Gastroesophageal sphincter (tissue), 4 donors: ENCODE results near the gene SEPTIN1. TPM values are rescaled to one million over a fixed set of nuclear protein-coding genes. Genes with fewer than 3 reads are reported as not detected.

ENCODE experiments used
- ATAC-seq: fragments of 150-250 bp; one replicate; pipeline ENCODE4 v1.9.1; 2016; ENCODE audit warnings: mild to moderate bottlenecking, moderate library complexity
- H3K27ac ChIP-seq, 4 donors: fragments of 200-600 bp; sonication (generic) in 3 of 4; 1 replicate in 3 of 4; 2 replicates in 1 of 4; pipeline ENCODE4 v1.5.1; 2016 to 2019
- H3K27me3 ChIP-seq: fragments of 200-600 bp; sonication (generic); one replicate; pipeline ENCODE4 v1.5.1; 2019
- H3K36me3 ChIP-seq, 2 donors: fragments of 200-600 bp; sonication (generic); one replicate each; pipeline ENCODE4 v1.5.1; 2019; ENCODE audit warnings: control low read depth in 1 of 2
- H3K4me1 ChIP-seq, 3 donors: fragments of 200-600 bp; sonication (generic); 1 replicate in 2 of 3; 2 replicates in 1 of 3; pipeline ENCODE4 v1.5.1; 2016 to 2019; ENCODE audit warnings: control low read depth in 2 of 3
- H3K4me3 ChIP-seq, 2 donors: fragments of 200-600 bp; sonication (generic); one replicate each; pipeline ENCODE4 v1.5.1; 2019; ENCODE audit warnings: mild to moderate bottlenecking in 1 of 2, moderate library complexity in 1 of 2
- H3K9me3 ChIP-seq, 3 donors: fragments of 200-600 bp; sonication (generic); one replicate each; pipeline ENCODE4 v1.5.1; 2017 to 2019; ENCODE audit warnings: control low read depth in 2 of 3
- CTCF ChIP-seq, 4 experiments: fragments of 200-600 bp in 2 of 4; fragments of 450-650 bp in 2 of 4; sonication (generic) in 1 of 4; IDR thresholded peaks; one replicate each; pipeline ENCODE4 v1.5.1; 2017 to 2019; ENCODE audit warnings: antibody characterized with exemption in 4 of 4, mild to moderate bottlenecking in 2 of 4, moderate library complexity in 2 of 4
- EP300 ChIP-seq: sonication (generic); formaldehyde crosslinking; IDR thresholded peaks from one replicate; pipeline ENCODE4 v1.6.1; 2017; ENCODE audit warnings: antibody characterized with exemption, mild to moderate bottlenecking
- POLR2A ChIP-seq, 2 donors: fragments of 450-650 bp; IDR thresholded peaks; one replicate each; pipeline ENCODE4 v1.6.1; 2017; ENCODE audit warnings: antibody characterized with exemption in 2 of 2, mild to moderate bottlenecking in 2 of 2, moderate library complexity in 1 of 2
- POLR2AphosphoS5 ChIP-seq: sonication (generic); formaldehyde crosslinking; IDR thresholded peaks from one replicate; pipeline ENCODE4 v1.6.1; 2017; ENCODE audit warnings: antibody characterized with exemption
- WGBS, 2 donors: methylation state at CpG; one replicate each; pipeline ENCODE4 v1.1.5; 2018; ENCODE audit warnings: low coverage in 1 of 2; 5-methylcytosine and 5-hydroxymethylcytosine counted together
- total RNA-seq, 4 donors: library from RNA; depleted of rRNA; stranded (reverse); fragments of >200 nt; gene quantifications; one replicate each; pipeline ENCODE4 v1.1.0, GENCODE V29; 2016

The SEPTIN1 gene
- total RNA-seq, 4 donors from 2014 or later: 0.59 to 2.2 (median 1.2) TPM

- Histone ChIP-seq H3K4me3 (peak overlapping the region; percentile 42 to 53), H3K36me3 (peaks cover 0 to 1% of the 10 kb centered on the region in 2 donors), H3K27ac (peak overlapping the region; percentile 70 to 96 (median 88)), H3K4me1 (peaks cover 0 to 40% (median 21%) of the 10 kb centered on the region in 3 donors), H3K9me3 (no peaks in the 10 kb centered on the region), H3K27me3 (no peaks in the 10 kb centered on the region)
- ATAC-seq: no peak
- WGBS, 2 donors: 16 to 39% methylated on average over 3 to 6 of the region's 11 CpGs
- no peak for TF ChIP-seq EP300
- peak in 1 of 2 donors; percentile 21 for TF ChIP-seq POLR2A (IDR thresholded peaks at IDR 0.05)
- peak in 1 of 4 experiments; percentile 16 for TF ChIP-seq CTCF (IDR thresholded peaks at IDR 0.05)
- no peak for TF ChIP-seq POLR2AphosphoS5
Observed at GRCh38 chr16:30371248-30371816, 11.0 kb downstream of the SEPTIN1 start.

GRCh38 chr16:30370456-30371247 lies 11.7 kb downstream of the SEPTIN1 start, which contains the start of gene TBC1D10B:
TBC1D10B (minus strand) TSS chr16:30370494; CDS start chr16:30370183, 311 bp downstream.
- WGBS, 2 donors: 0 to 1% methylated on average over 11 to 16 of the region's 40 CpGs
- TF ChIP-seq POLR2AphosphoS5 (peak; percentile 53), CTCF (IDR thresholded peaks at IDR 0.05) (peak in 2 of 4 experiments; percentile 20 to 35), EP300 (no peak), POLR2A (IDR thresholded peaks at IDR 0.05) (no peak)
- no peaks in the 10 kb centered on the region for H3K9me3 ChIP-seq

GRCh38 chr16:30369938-30370455 lies 12.4 kb downstream of the SEPTIN1 start:
- ATAC-seq: peak; percentile 1
- Histone ChIP-seq H3K36me3 (peaks cover 0 to 15% of the 10 kb centered on the region in 2 donors), H3K27me3 (no peaks in the 10 kb centered on the region), H3K4me3 (peak overlapping the region; percentile 92 to 97), H3K4me1 (peaks cover 0 to 53% (median 21%) of the 10 kb centered on the region in 3 donors), H3K27ac (peak overlapping the region; percentile 53 to 97 (median 90)), H3K9me3 (no peaks in the 10 kb centered on the region)
- WGBS, 2 donors: no CpG with 5 or more reads among the region's 76 CpGs
- TF ChIP-seq POLR2A (IDR thresholded peaks at IDR 0.05) (peak; percentile 67 to 74), CTCF (IDR thresholded peaks at IDR 0.05) (peak in 2 of 4 experiments; percentile 20 to 31), POLR2AphosphoS5 (no peak)

More at GRCh38 chr16:30370456-30371247, 11.7 kb downstream of the SEPTIN1 start, which contains the start of gene TBC1D10B:
- Histone ChIP-seq H3K27ac (peak within 1 kb of the TSS; percentile 70 to 97 (median 92)), H3K4me1 (peaks cover 0 to 46% (median 21%) of the 10 kb centered on the region in 3 donors), H3K4me3 (peak within 1 kb of the TSS; percentile 92 to 97), H3K27me3 (no peaks in the 10 kb centered on the region), H3K36me3 (peaks cover 0 to 8% of the 10 kb centered on the region in 2 donors)
- peak; percentile 94 for ATAC-seq

GRCh38 chr16:30369091-30369937 lies 13.0 kb downstream of the SEPTIN1 start:
- H3K4me3 ChIP-seq: peak overlapping the region; percentile 92 to 97
- peak overlapping the region; percentile 53 to 97 (median 90) for H3K27ac ChIP-seq
- WGBS, 2 donors: 0% methylated on average over 2 to 3 of the region's 45 CpGs
- no peaks in the 10 kb centered on the region for H3K27me3 ChIP-seq
- ATAC-seq: no peak
- H3K9me3 ChIP-seq: no peaks in the 10 kb centered on the region
- no peak for TF ChIP-seq POLR2A (IDR thresholded peaks at IDR 0.05)
- no peak for TF ChIP-seq POLR2AphosphoS5
- no peak for TF ChIP-seq CTCF (IDR thresholded peaks at IDR 0.05)
- peaks cover 0 to 58% (median 21%) of the 10 kb centered on the region in 3 donors for H3K4me1 ChIP-seq
- H3K36me3 ChIP-seq: peaks cover 0 to 21% of the 10 kb centered on the region in 2 donors
